GM23248 (cell line): ENCODE data around the gene TBX18.

Source experiments
- EZH2 ChIP-seq: fragments of 200-600 bp; sonication (generic); IDR thresholded peaks from 2 replicates; pipeline ENCODE4 v1.6.1; 2018; ENCODE audit warnings: antibody characterized with exemption, mild to moderate bottlenecking; ENCODE audit not compliant: insufficient read depth, poor library complexity, severe bottlenecking
- EZH2phosphoT487 ChIP-seq: fragments of 200-600 bp; sonication (generic); IDR thresholded peaks from 2 replicates; pipeline ENCODE4 v1.6.1; 2018; ENCODE audit warnings: antibody characterized with exemption, moderate library complexity, mild to moderate bottlenecking, low read depth; ENCODE audit not compliant: insufficient read depth

- TF ChIP-seq EZH2phosphoT487 (no peak), EZH2 (no peak)
These were observed 45.1 kb upstream of the TBX18 start for GRCh38 chr6:84809455-84809854.
